ENCODE results near the gene TDRD12.

GRCh38 chr19:32691291-32691951 lies 28.1 kb upstream of the TDRD12 start, which contains the start of gene NUDT19:
- TF ChIP-seq CTCF (IDR thresholded peaks at IDR 0.05) (no peak), POLR2A (IDR thresholded peaks at IDR 0.05) (peak; percentile 70 to 84 (median 79))

Data from body of pancreas (tissue), 4 donors.